Vagina (tissue), 2 donors: ENCODE data around the gene PARM1.

Source experiments
- CTCF ChIP-seq, 3 experiments: fragments of 450-650 bp in 2 of 3; fragments of 200-600 bp in 1 of 3; sonication (generic) in 1 of 3; IDR thresholded peaks; one replicate each; pipeline ENCODE4 v1.5.1; 2017 to 2019; ENCODE audit warnings: antibody characterized with exemption in 3 of 3, mild to moderate bottlenecking in 2 of 3, moderate library complexity in 2 of 3
- POLR2A ChIP-seq, 2 donors: fragments of 450-650 bp; IDR thresholded peaks; one replicate each; pipeline ENCODE4 v1.6.1; 2017; ENCODE audit warnings: antibody characterized with exemption in 2 of 2, mild to moderate bottlenecking in 2 of 2, moderate library complexity in 2 of 2
- POLR2AphosphoS5 ChIP-seq, 2 donors: sonication (generic); formaldehyde crosslinking; IDR thresholded peaks; one replicate each; pipeline ENCODE4 v1.9.0; 2017; ENCODE audit warnings: antibody characterized with exemption in 2 of 2, mild to moderate bottlenecking in 2 of 2, low read depth in 1 of 2; ENCODE audit not compliant: insufficient read depth in 1 of 2

DNA sequence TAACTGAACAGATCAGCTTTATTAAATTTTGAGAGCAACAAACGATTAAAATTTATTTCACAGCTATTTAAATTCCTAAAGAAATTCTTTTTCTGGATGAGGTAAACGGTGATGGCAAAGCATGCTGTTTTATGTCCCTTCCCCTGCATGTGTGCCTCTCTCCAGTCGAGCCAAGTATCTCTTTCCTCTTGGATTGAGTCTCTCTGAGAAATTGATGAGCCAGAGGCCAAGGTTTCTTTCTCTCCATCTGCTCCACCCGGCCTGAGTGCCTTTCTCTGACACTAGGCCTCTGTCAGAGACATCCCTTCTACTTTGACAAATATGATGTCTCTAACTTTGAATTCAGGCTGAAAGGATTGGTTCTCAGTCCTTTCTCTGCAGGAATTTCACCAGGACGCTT lies 42.6 kb upstream of the PARM1 start:
- no peak for TF ChIP-seq POLR2AphosphoS5 (IDR thresholded peaks at IDR 0.05; ENCODE audit: insufficient read depth in 1 of 2, low read depth in 1 of 2)
- TF ChIP-seq POLR2A (IDR thresholded peaks at IDR 0.05) = no peak
- no peak for TF ChIP-seq CTCF (IDR thresholded peaks at IDR 0.05)
